NCI-H1048 (cell line): ENCODE measurements around the gene ARHGAP5.
"Not testable (repeated sequence)": the region's sequence is repeated elsewhere in the genome, so short reads cannot be mapped to it uniquely, and the experiment has no call there.

Experiments
- DNase-seq: peaks from one replicate; lab custom pipeline; 2025; lab: John Stamatoyannopoulos, UW

ARHGAP5 gene

GRCh38 chr14:32121536-32121935, 44.4 kb downstream of the ARHGAP5 start:
- DNase-seq, result no peak

GRCh38 chr14:32121948-32122347, 44.8 kb downstream of the ARHGAP5 start:
- no peak for DNase-seq

GRCh38 chr14:32126899-32127730, 50.0 kb downstream of the ARHGAP5 start:
- DNase-seq, result not testable (repeated sequence)

GRCh38 chr14:32127731-32128654, 50.9 kb downstream of the ARHGAP5 start:
- not testable (repeated sequence) for DNase-seq

- no peak for DNase-seq
These were observed 51.6 kb downstream of the ARHGAP5 start for GRCh38 chr14:32128703-32129102.

GRCh38 chr14:32129124-32129523, 52.0 kb downstream of the ARHGAP5 start:
- DNase-seq, result no peak

- not testable (repeated sequence) for DNase-seq
These were observed 54.6 kb downstream of the ARHGAP5 start for GRCh38 chr14:32131689-32132088.

GRCh38 chr14:32134448-32135097, 57.5 kb downstream of the ARHGAP5 start:
- DNase-seq, result no peak

- no peak for DNase-seq
These were observed 59.1 kb downstream of the ARHGAP5 start for GRCh38 chr14:32136027-32136825.

- no peak for DNase-seq
These were observed 60.2 kb downstream of the ARHGAP5 start for GRCh38 chr14:32137313-32137712.

GRCh38 chr14:32137892-32138291, 60.8 kb downstream of the ARHGAP5 start:
- no peak for DNase-seq

GRCh38 chr14:32142341-32142740, 65.2 kb downstream of the ARHGAP5 start:
- DNase-seq, result no peak

GRCh38 chr14:32142754-32143437, 65.8 kb downstream of the ARHGAP5 start:
- no peak for DNase-seq

GRCh38 chr14:32150392-32150791, 73.3 kb downstream of the ARHGAP5 start:
- no peak for DNase-seq

- no peak for DNase-seq
These were observed 88.9 kb downstream of the ARHGAP5 start for GRCh38 chr14:32166029-32166428.

- no peak for DNase-seq
These were observed 89.8 kb downstream of the ARHGAP5 start for GRCh38 chr14:32166924-32167323.

- DNase-seq, result no peak
These were observed 90.8 kb downstream of the ARHGAP5 start for GRCh38 chr14:32167907-32168306.

- no peak for DNase-seq
These were observed 92.1 kb downstream of the ARHGAP5 start for GRCh38 chr14:32169191-32169590.

- DNase-seq, result no peak
These were observed 94.4 kb downstream of the ARHGAP5 start for GRCh38 chr14:32171469-32171868.

- DNase-seq, result no peak
These were observed 106.3 kb downstream of the ARHGAP5 start for GRCh38 chr14:32183151-32184058.
